Measurements from ENCODE around the gene IRF6.

DNA sequence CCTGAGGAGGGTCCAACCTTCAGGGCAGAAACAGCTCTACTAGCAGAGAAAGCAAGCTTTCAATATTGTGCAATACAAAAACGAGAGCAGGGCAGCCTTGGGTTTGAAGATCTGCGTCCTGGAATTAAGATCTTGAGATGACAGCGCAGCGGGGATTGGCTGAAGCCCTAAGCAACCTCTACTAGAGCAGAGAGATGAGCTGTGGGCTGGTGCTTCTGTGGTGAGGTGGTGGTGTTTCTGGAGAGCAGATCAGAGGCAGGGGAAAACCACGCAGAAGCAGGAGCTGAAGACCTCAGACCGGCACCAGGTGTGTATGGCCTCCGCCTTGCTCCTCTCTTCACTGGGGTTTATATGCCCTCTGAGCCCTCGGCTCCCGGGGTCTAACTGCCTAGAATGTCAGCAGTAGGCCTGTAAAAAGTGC lies 37.6 kb downstream of the IRF6 start:
- no peak for TF ChIP-seq EZH2 (IDR thresholded peaks at IDR 0.05; ENCODE audit: insufficient read depth, low read length)
- TF ChIP-seq, protein P1, sequence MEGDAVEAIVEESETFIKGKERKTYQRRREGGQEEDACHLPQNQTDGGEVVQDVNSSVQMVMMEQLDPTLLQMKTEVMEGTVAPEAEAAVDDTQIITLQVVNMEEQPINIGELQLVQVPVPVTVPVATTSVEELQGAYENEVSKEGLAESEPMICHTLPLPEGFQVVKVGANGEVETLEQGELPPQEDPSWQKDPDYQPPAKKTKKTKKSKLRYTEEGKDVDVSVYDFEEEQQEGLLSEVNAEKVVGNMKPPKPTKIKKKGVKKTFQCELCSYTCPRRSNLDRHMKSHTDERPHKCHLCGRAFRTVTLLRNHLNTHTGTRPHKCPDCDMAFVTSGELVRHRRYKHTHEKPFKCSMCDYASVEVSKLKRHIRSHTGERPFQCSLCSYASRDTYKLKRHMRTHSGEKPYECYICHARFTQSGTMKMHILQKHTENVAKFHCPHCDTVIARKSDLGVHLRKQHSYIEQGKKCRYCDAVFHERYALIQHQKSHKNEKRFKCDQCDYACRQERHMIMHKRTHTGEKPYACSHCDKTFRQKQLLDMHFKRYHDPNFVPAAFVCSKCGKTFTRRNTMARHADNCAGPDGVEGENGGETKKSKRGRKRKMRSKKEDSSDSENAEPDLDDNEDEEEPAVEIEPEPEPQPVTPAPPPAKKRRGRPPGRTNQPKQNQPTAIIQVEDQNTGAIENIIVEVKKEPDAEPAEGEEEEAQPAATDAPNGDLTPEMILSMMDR (IDR thresholded peaks at IDR 0.05; ENCODE audit: insufficient read depth, low read depth, low read length) = no peak
